PFSK-1 (cell line): ENCODE data around the gene MED15.

Experiments
- FOXP2 ChIP-seq: optimal IDR thresholded peaks from 2 replicates; pipeline ENCODE3; 2011; ENCODE audit warnings: borderline replicate concordance, control low read depth, inconsistent platforms; ENCODE audit not compliant: insufficient read depth; ENCODE audit errors: extremely low read length, extremely low read depth
- POLR2AphosphoS5 ChIP-seq: IDR thresholded peaks from 2 replicates; pipeline ENCODE4 v1.6.1; 2012; ENCODE audit warnings: low read depth, mild to moderate bottlenecking, control low read depth, low read length, moderate library complexity
- REST ChIP-seq, 2 experiments: IDR thresholded peaks; 2 replicates each; pipeline versions ENCODE4 v1.6.1 to v1.8.0; 2011 to 2012; ENCODE audit warnings: low read depth in 2 of 2, low read length in 2 of 2, control low read depth in 1 of 2, inconsistent platforms in 1 of 2, mild to moderate bottlenecking in 1 of 2, moderate library complexity in 1 of 2; ENCODE audit not compliant: insufficient read depth in 1 of 2
- SIN3A ChIP-seq: IDR thresholded peaks from 2 replicates; pipeline ENCODE4 v1.6.1; 2012; ENCODE audit warnings: mild to moderate bottlenecking, low read length, moderate library complexity, borderline replicate concordance; ENCODE audit not compliant: insufficient read depth
- TAF1 ChIP-seq: IDR thresholded peaks from 2 replicates; pipeline ENCODE4 v1.6.1; 2012; ENCODE audit warnings: low read length, control low read depth, borderline replicate concordance; ENCODE audit not compliant: insufficient read depth

Gene MED15

GRCh38 chr22:20532256-20532993, 25.0 kb downstream of the MED15 start:
- TF ChIP-seq POLR2AphosphoS5 (no peak), SIN3A (no peak), FOXP2 (no peak), REST (IDR thresholded peaks at IDR 0.05; ENCODE audit: insufficient read depth in 1 of 2, low read depth in 2 of 2, low read length in 2 of 2) (no peak)

GRCh38 chr22:20533095-20533878, 25.9 kb downstream of the MED15 start:
- no peak for TF ChIP-seq TAF1
- TF ChIP-seq REST (IDR thresholded peaks at IDR 0.05; ENCODE audit: insufficient read depth in 1 of 2, low read depth in 2 of 2, low read length in 2 of 2), result no peak
- TF ChIP-seq POLR2AphosphoS5, result no peak
- no peak for TF ChIP-seq SIN3A
- no peak for TF ChIP-seq FOXP2

GRCh38 chr22:20533879-20534265, 26.5 kb downstream of the MED15 start:
- no peak for TF ChIP-seq SIN3A
- no peak for TF ChIP-seq TAF1
- no peak for TF ChIP-seq FOXP2
- no peak for TF ChIP-seq POLR2AphosphoS5
- TF ChIP-seq REST (IDR thresholded peaks at IDR 0.05; ENCODE audit: insufficient read depth in 1 of 2, low read depth in 2 of 2, low read length in 2 of 2), result no peak

GRCh38 chr22:20536590-20537324, 29.3 kb downstream of the MED15 start:
- no peak for TF ChIP-seq SIN3A
- no peak for TF ChIP-seq FOXP2
- TF ChIP-seq TAF1, result no peak
- TF ChIP-seq POLR2AphosphoS5, result no peak
- TF ChIP-seq REST (IDR thresholded peaks at IDR 0.05; ENCODE audit: insufficient read depth in 1 of 2, low read depth in 2 of 2, low read length in 2 of 2), result no peak
